ENCODE results near the gene AKR1C1.
"Not testable (repeated sequence)": the region's sequence is repeated elsewhere in the genome, so short reads cannot be mapped to it uniquely, and the experiment has no call there.

AKR1C1 gene

GRCh38 chr10:4940909-4941308, 22.3 kb upstream of the AKR1C1 start:
- not testable (repeated sequence) for H3K4me3 ChIP-seq (ENCODE audit: low read length); H3K9me3 ChIP-seq (ENCODE audit: control insufficient read depth, low read length); H3K9ac ChIP-seq (ENCODE audit: low read length); H3K27me3 ChIP-seq (ENCODE audit: control insufficient read depth, insufficient read depth, low read length); H3K36me3 ChIP-seq (ENCODE audit: control insufficient read depth, insufficient read depth, low read length)
- H3K4me1 ChIP-seq (ENCODE audit: control insufficient read depth, insufficient read depth, low read length): peaks cover 21% of the 10 kb centered on the region

GRCh38 chr10:4941540-4942330, 21.5 kb upstream of the AKR1C1 start:
- Histone ChIP-seq H3K4me3 (ENCODE audit: low read length) (no peak overlapping the region), H3K36me3 (ENCODE audit: control insufficient read depth, insufficient read depth, low read length) (no peaks in the 10 kb centered on the region), H3K9me3 (ENCODE audit: control insufficient read depth, low read length) (no peaks in the 10 kb centered on the region), H3K27me3 (ENCODE audit: control insufficient read depth, insufficient read depth, low read length) (no peaks in the 10 kb centered on the region), H3K9ac (ENCODE audit: low read length) (no peak overlapping the region), H3K4me1 (ENCODE audit: control insufficient read depth, insufficient read depth, low read length) (peaks cover 22% of the 10 kb centered on the region)

DNA sequence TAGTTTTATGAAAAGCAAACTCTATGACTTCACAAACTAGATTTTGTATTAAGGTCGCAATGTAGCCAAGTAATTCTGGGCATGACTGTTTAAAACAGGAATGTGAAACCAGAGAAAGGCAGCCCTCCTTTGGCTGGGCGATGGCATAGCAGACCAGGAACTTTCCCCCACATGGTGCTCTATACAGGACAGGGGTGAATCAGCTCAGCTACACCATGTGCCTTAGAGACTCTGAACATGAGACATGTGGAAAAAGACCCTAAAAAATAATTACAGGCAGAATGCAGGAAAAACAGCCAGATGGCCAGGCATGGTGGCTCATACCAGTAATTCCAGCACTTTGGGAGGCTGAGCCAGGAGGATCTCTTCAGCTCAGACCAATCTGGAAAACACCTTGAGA, 20.3 kb upstream of the AKR1C1 start:
- H3K9ac ChIP-seq (ENCODE audit: low read length); H3K9me3 ChIP-seq (ENCODE audit: control insufficient read depth, low read length); H3K4me3 ChIP-seq (ENCODE audit: low read length); H3K27me3 ChIP-seq (ENCODE audit: control insufficient read depth, insufficient read depth, low read length); H3K36me3 ChIP-seq (ENCODE audit: control insufficient read depth, insufficient read depth, low read length): not testable (repeated sequence)
- H3K4me1 ChIP-seq (ENCODE audit: control insufficient read depth, insufficient read depth, low read length): peaks cover 34% of the 10 kb centered on the region

DNA sequence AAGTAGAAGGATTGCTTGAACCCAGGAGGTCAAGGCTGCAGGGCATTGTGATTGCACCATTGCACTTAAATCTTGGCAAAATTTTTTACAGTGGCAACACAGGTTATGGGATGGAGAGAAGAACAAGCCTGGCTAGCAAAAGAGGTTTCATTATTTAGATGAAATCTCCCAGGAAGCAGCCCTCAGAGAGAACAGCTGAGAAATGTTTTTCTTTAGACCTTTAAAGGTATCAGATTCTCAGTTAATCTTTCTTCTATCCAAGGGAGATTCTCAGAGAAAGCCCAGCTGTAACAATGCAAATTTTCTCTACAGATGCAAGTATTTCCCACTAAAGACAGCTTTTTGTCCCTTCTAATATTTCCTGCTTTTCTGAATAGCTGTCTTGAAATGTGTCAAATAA, 19.8 kb upstream of the AKR1C1 start:
- not testable (repeated sequence) for H3K27me3 ChIP-seq (ENCODE audit: control insufficient read depth, insufficient read depth, low read length); H3K36me3 ChIP-seq (ENCODE audit: control insufficient read depth, insufficient read depth, low read length); H3K4me3 ChIP-seq (ENCODE audit: low read length); H3K9me3 ChIP-seq (ENCODE audit: control insufficient read depth, low read length); H3K9ac ChIP-seq (ENCODE audit: low read length)
- peaks cover 39% of the 10 kb centered on the region for H3K4me1 ChIP-seq (ENCODE audit: control insufficient read depth, insufficient read depth, low read length)

- Histone ChIP-seq H3K27me3 (ENCODE audit: control insufficient read depth, insufficient read depth, low read length) (no peaks in the 10 kb centered on the region), H3K9ac (ENCODE audit: low read length) (no peak overlapping the region), H3K36me3 (ENCODE audit: control insufficient read depth, insufficient read depth, low read length) (no peaks in the 10 kb centered on the region), H3K9me3 (ENCODE audit: control insufficient read depth, low read length) (no peaks in the 10 kb centered on the region), H3K4me1 (ENCODE audit: control insufficient read depth, insufficient read depth, low read length) (peaks cover 41% of the 10 kb centered on the region), H3K4me3 (ENCODE audit: low read length) (no peak overlapping the region)
Observed at GRCh38 chr10:4943821-4944220, 19.4 kb upstream of the AKR1C1 start.

GRCh38 chr10:4944841-4945240, 18.4 kb upstream of the AKR1C1 start:
- Histone ChIP-seq H3K9me3 (ENCODE audit: control insufficient read depth, low read length) (no peaks in the 10 kb centered on the region), H3K4me1 (ENCODE audit: control insufficient read depth, insufficient read depth, low read length) (peaks cover 33% of the 10 kb centered on the region), H3K9ac (ENCODE audit: low read length) (no peak overlapping the region), H3K27me3 (ENCODE audit: control insufficient read depth, insufficient read depth, low read length) (no peaks in the 10 kb centered on the region), H3K4me3 (ENCODE audit: low read length) (no peak overlapping the region), H3K36me3 (ENCODE audit: control insufficient read depth, insufficient read depth, low read length) (no peaks in the 10 kb centered on the region)

DNA sequence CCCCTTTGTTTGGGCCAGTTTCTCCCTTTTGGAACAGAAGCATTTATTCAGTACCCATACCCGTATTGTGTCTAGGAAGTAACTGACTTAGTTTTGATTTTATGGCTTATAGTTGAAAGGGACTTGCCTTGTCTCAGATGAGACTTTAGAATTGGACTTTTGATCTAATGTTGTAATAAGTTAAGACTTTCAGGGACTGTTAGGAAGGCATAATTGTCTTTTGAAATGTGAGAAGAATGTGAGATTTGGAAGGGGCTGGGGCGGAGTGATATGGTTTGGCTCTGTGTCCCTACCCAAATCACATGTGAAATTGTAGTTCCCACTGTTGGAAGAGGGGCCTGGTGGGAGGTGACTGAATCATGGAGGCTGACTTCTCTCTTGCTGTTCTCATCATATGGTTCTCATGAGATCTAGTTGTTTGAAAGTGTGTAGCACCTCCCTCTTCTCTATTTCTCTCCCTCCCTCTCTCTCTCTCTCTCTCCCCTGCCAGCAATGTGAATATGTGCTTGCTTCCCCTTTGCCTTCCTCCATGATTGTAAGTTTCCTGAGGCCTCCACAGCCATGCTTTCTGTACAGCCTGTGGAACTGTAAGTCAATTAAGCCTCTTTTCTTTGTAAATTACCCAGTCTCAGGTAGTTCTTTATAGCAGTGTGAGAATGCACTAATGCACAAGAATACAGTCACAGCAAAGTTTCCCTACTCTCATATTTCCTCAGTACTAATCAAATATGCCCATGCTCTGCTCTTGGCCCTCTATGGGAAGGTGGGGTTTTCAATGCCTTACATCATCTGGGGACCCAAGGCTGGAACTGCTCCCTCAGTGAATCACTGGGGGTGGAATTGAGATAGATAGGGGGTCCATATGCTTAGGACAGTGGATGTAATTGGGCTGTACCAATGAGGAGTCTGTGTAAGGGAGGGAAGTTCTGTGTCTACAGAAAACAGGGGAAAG, 17.2 kb upstream of the AKR1C1 start:
- peaks cover 30% of the 10 kb centered on the region for H3K4me1 ChIP-seq (ENCODE audit: control insufficient read depth, insufficient read depth, low read length)
- no peaks in the 10 kb centered on the region for H3K9me3 ChIP-seq (ENCODE audit: control insufficient read depth, low read length)
- H3K27me3 ChIP-seq (ENCODE audit: control insufficient read depth, insufficient read depth, low read length): no peaks in the 10 kb centered on the region
- no peaks in the 10 kb centered on the region for H3K36me3 ChIP-seq (ENCODE audit: control insufficient read depth, insufficient read depth, low read length)
- H3K9ac ChIP-seq (ENCODE audit: low read length): no peak overlapping the region
- no peak overlapping the region for H3K4me3 ChIP-seq (ENCODE audit: low read length)

DNA sequence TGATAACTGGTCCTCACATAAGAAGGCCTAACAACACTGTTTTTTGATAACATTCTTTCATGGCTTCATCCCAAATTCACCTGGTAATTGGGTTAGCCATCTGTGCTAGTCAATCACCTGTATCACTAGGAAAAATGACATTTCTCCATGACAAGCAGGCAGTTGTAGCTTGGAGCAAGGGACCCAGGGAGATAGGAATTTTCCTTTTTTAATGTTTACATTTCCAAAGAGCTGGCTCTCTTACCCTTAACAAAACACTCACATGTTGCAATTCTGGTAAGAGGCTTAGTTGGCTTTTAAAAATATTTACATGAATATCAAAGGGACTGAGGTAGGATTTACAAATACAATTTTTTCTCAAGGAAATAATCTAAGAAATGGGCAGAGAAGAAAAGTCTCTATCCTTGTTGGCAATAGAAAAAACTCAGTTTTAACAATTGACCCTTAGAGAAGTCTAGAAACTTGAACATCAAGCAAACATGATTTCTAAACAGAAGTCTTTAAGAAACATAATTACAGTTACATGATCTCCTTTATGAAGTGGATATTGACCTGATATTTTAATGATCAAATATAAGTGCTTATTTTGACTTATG, 16.1 kb upstream of the AKR1C1 start:
- Histone ChIP-seq H3K9ac (ENCODE audit: low read length) (no peak overlapping the region), H3K36me3 (ENCODE audit: control insufficient read depth, insufficient read depth, low read length) (no peaks in the 10 kb centered on the region), H3K4me1 (ENCODE audit: control insufficient read depth, insufficient read depth, low read length) (peaks cover 30% of the 10 kb centered on the region), H3K4me3 (ENCODE audit: low read length) (no peak overlapping the region), H3K9me3 (ENCODE audit: control insufficient read depth, low read length) (no peaks in the 10 kb centered on the region), H3K27me3 (ENCODE audit: control insufficient read depth, insufficient read depth, low read length) (no peaks in the 10 kb centered on the region)

GRCh38 chr10:4947635-4948596, 15.3 kb upstream of the AKR1C1 start:
- Histone ChIP-seq H3K9me3 (ENCODE audit: control insufficient read depth, low read length) (no peaks in the 10 kb centered on the region), H3K9ac (ENCODE audit: low read length) (no peak overlapping the region), H3K4me3 (ENCODE audit: low read length) (no peak overlapping the region), H3K4me1 (ENCODE audit: control insufficient read depth, insufficient read depth, low read length) (peaks cover 23% of the 10 kb centered on the region), H3K36me3 (ENCODE audit: control insufficient read depth, insufficient read depth, low read length) (no peaks in the 10 kb centered on the region), H3K27me3 (ENCODE audit: control insufficient read depth, insufficient read depth, low read length) (no peaks in the 10 kb centered on the region)

GRCh38 chr10:4951512-4952162, 11.6 kb upstream of the AKR1C1 start:
- not testable (repeated sequence) for H3K9ac ChIP-seq (ENCODE audit: low read length); H3K36me3 ChIP-seq (ENCODE audit: control insufficient read depth, insufficient read depth, low read length); H3K4me3 ChIP-seq (ENCODE audit: low read length); H3K27me3 ChIP-seq (ENCODE audit: control insufficient read depth, insufficient read depth, low read length); H3K9me3 ChIP-seq (ENCODE audit: control insufficient read depth, low read length)
- H3K4me1 ChIP-seq (ENCODE audit: control insufficient read depth, insufficient read depth, low read length): peaks cover 21% of the 10 kb centered on the region

GRCh38 chr10:4953405-4953804, 9.8 kb upstream of the AKR1C1 start:
- Histone ChIP-seq H3K36me3 (ENCODE audit: control insufficient read depth, insufficient read depth, low read length) (no peaks in the 10 kb centered on the region), H3K9ac (ENCODE audit: low read length) (no peak overlapping the region), H3K4me1 (ENCODE audit: control insufficient read depth, insufficient read depth, low read length) (peaks cover 10% of the 10 kb centered on the region), H3K9me3 (ENCODE audit: control insufficient read depth, low read length) (no peaks in the 10 kb centered on the region), H3K27me3 (ENCODE audit: control insufficient read depth, insufficient read depth, low read length) (no peaks in the 10 kb centered on the region), H3K4me3 (ENCODE audit: low read length) (no peak overlapping the region)

Measured in mucosa of stomach (tissue), 1 donor.